ENCODE measurements around the gene C2orf72. TPM values are rescaled to one million over a fixed set of nuclear protein-coding genes. Genes with fewer than 3 reads are reported as not detected.

The C2orf72 gene
- total and polyA plus RNA-seq, 2 donors (not counting 1 experiment from before 2014, with no cell fraction given): 0.33 to 1.9 TPM

- no peak overlapping the region for H3K27ac ChIP-seq (ENCODE audit: insufficient read depth, low read length)
- no peaks in the 10 kb centered on the region for H3K36me3 ChIP-seq (ENCODE audit: control insufficient read depth, insufficient read depth, low read length)
- H3K27me3 ChIP-seq (ENCODE audit: control insufficient read depth, insufficient read depth, low read length): peaks cover 17% of the 10 kb centered on the region
- DNase-seq (ENCODE audit: low read depth in 2 of 2): no peak
- no peak for TF ChIP-seq EZH2 (IDR thresholded peaks at IDR 0.05; ENCODE audit: low read length, missing control alignments)
- TF ChIP-seq CTCF (conservative IDR thresholded peaks at IDR 0.05 in 1 of 2, IDR thresholded peaks at IDR 0.05 in 1 of 2; ENCODE audit: low read depth in 1 of 2, low read length in 2 of 2): no peak
- no peak overlapping the region for H2AFZ ChIP-seq (ENCODE audit: low read length)
- no peak overlapping the region for H3K4me2 ChIP-seq (ENCODE audit: extremely low read depth, insufficient read depth, low read length)
- H3K9me3 ChIP-seq (ENCODE audit: control insufficient read depth, insufficient read depth, low read depth, low read length): no peaks in the 10 kb centered on the region
- no peaks in the 10 kb centered on the region for H3K79me2 ChIP-seq (ENCODE audit: control insufficient read depth, insufficient read depth, low read length)
- no peak overlapping the region for H3K9ac ChIP-seq (ENCODE audit: insufficient read depth, low read length)
- no peak overlapping the region for H3K4me3 ChIP-seq (replicated peaks in 1 of 4; ENCODE audit: control extremely low read depth in 1 of 4, insufficient read depth in 1 of 4, low read depth in 3 of 4, low read length in 4 of 4)
- no peaks in the 10 kb centered on the region for H4K20me1 ChIP-seq (ENCODE audit: control insufficient read depth, extremely low read depth, insufficient read depth, low read length)
- no peaks in the 10 kb centered on the region for H3K4me1 ChIP-seq (ENCODE audit: control insufficient read depth, extremely low read depth, insufficient read depth, low read length)
Observed at GRCh38 chr2:231041061-231041689, 3.9 kb downstream of the C2orf72 start.

GRCh38 chr2:231043796-231044195 is 6.5 kb downstream of the C2orf72 start:
- TF ChIP-seq EZH2 (IDR thresholded peaks at IDR 0.05; ENCODE audit: low read length, missing control alignments) (no peak), CTCF (conservative IDR thresholded peaks at IDR 0.05 in 1 of 2, IDR thresholded peaks at IDR 0.05 in 1 of 2; ENCODE audit: low read depth in 1 of 2, low read length in 2 of 2) (no peak)
- Histone ChIP-seq H3K9ac (ENCODE audit: insufficient read depth, low read length) (no peak overlapping the region), H3K4me2 (ENCODE audit: extremely low read depth, insufficient read depth, low read length) (no peak overlapping the region), H3K4me3 (replicated peaks in 1 of 4; ENCODE audit: control extremely low read depth in 1 of 4, insufficient read depth in 1 of 4, low read depth in 3 of 4, low read length in 4 of 4) (no peak overlapping the region), H3K27me3 (ENCODE audit: control insufficient read depth, insufficient read depth, low read length) (peaks cover 4% of the 10 kb centered on the region), H3K4me1 (ENCODE audit: control insufficient read depth, extremely low read depth, insufficient read depth, low read length) (no peaks in the 10 kb centered on the region), H3K27ac (ENCODE audit: insufficient read depth, low read length) (no peak overlapping the region), H3K79me2 (ENCODE audit: control insufficient read depth, insufficient read depth, low read length) (no peaks in the 10 kb centered on the region), H3K9me3 (ENCODE audit: control insufficient read depth, insufficient read depth, low read depth, low read length) (no peaks in the 10 kb centered on the region), H3K36me3 (ENCODE audit: control insufficient read depth, insufficient read depth, low read length) (no peaks in the 10 kb centered on the region), H2AFZ (ENCODE audit: low read length) (no peak overlapping the region), H4K20me1 (ENCODE audit: control insufficient read depth, extremely low read depth, insufficient read depth, low read length) (no peaks in the 10 kb centered on the region)
- no peak for DNase-seq (ENCODE audit: low read depth in 2 of 2)

GRCh38 chr2:231046916-231047273 is 9.6 kb downstream of the C2orf72 start:
- Histone ChIP-seq H3K27me3 (ENCODE audit: control insufficient read depth, insufficient read depth, low read length) (no peaks in the 10 kb centered on the region), H3K27ac (ENCODE audit: insufficient read depth, low read length) (no peak overlapping the region), H3K9ac (ENCODE audit: insufficient read depth, low read length) (no peak overlapping the region), H3K79me2 (ENCODE audit: control insufficient read depth, insufficient read depth, low read length) (no peaks in the 10 kb centered on the region), H2AFZ (ENCODE audit: low read length) (no peak overlapping the region), H4K20me1 (ENCODE audit: control insufficient read depth, extremely low read depth, insufficient read depth, low read length) (no peaks in the 10 kb centered on the region), H3K36me3 (ENCODE audit: control insufficient read depth, insufficient read depth, low read length) (no peaks in the 10 kb centered on the region), H3K4me3 (replicated peaks in 1 of 4; ENCODE audit: control extremely low read depth in 1 of 4, insufficient read depth in 1 of 4, low read depth in 3 of 4, low read length in 4 of 4) (no peak overlapping the region), H3K4me2 (ENCODE audit: extremely low read depth, insufficient read depth, low read length) (no peak overlapping the region), H3K4me1 (ENCODE audit: control insufficient read depth, extremely low read depth, insufficient read depth, low read length) (no peaks in the 10 kb centered on the region), H3K9me3 (ENCODE audit: control insufficient read depth, insufficient read depth, low read depth, low read length) (no peaks in the 10 kb centered on the region)
- TF ChIP-seq CTCF (conservative IDR thresholded peaks at IDR 0.05 in 1 of 2, IDR thresholded peaks at IDR 0.05 in 1 of 2; ENCODE audit: low read depth in 1 of 2, low read length in 2 of 2) (no peak), EZH2 (IDR thresholded peaks at IDR 0.05; ENCODE audit: low read length, missing control alignments) (no peak)
- no peak for DNase-seq (ENCODE audit: low read depth in 2 of 2)

All from fibroblast of lung (primary cell).